GM21390 (cell line): ENCODE results near the gene TNS3.
"Not testable (repeated sequence)": the region's sequence is repeated elsewhere in the genome, so short reads cannot be mapped to it uniquely, and the experiment has no call there.

Source experiments
- ATAC-seq: cut with Tn5 transposase; IDR thresholded peaks from one replicate; pipeline ENCODE4 v1.9.1; 2021; ENCODE audit not compliant: unreplicated experiment

TNS3 gene

DNA sequence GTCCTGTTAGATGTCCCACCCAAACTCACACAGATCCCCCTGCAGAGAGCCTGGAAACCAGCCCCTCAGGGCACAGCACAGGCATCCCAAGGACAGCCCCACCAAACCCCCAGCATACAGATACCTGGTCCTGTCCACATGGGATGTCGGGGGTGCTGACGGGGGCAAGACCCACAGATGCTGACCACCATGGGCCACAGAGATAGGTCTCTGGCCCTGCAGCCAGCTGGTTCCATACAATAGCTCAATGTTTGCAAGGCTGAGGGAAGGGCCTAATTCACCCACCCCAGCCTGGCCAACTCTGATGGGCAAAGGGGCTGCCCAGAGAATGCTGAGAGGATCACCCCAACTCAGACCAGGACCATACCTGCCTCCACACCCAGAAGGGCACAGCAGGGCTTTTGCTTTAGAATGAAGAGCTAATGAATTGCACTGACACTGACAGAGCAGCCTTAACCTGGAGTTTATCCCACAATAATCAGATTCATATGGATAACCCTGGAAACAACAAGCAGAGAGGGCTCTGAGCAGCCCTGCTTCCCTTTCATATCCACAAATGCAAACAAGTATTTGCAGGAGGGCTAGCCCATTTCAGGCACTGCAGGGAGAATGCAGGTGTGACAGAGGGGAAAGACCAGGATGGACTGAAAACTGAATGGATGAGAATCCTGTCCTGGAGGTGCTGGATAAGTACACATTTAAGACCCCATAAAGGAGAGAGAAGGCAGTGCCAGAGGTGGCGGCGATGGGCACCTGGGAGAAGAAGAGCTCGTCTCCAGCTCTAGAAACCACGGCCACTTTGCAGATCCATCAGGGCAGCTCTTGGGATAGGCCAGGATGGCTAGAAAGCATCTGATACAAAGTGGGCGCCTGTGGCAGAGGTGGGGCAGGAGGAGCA lies 126.7 kb downstream of the TNS3 start:
- ATAC-seq = no peak

DNA sequence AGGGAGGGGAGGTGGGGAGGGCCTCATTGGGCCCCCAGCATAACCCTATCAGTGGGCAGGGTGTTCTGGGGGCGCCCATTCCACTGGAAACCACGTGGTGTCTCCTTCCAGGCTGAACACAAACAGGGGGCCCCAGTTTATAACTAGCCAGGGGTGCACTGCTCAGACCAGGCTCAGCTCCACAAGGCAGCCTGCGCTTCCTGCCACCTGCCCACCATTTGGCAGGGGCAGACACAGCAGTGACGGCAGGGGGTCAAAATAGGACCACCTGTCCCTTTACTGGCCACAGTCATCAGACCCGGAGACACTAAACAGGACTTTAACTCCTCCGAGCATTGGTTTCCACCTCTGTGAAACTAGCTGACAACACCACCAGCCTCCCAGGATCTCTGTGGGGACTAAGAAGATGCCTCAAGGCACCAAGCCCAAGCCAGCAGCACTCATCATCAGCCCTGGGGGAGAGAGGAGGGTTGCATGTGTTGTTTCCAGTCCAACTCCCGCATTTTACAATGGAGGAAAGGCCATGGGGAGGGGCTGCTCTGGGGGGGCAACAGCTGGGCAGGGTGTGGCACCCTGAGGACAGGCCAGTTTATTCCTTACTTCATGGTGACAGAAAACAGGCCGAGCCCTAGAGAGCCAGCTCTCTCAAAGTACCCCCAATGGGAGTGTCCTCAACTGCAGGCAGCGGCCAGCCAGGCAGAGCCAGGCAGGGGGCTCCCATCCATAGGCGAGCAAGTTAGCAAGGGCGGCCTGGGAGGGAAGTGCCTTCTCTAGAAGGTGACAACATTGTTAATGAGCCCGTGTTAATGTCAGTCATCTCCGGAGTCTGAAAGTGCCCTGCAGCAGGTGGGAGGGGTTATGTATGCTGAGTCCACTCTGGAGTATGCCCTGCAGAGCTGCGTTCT lies 127.6 kb downstream of the TNS3 start:
- ATAC-seq = no peak

DNA sequence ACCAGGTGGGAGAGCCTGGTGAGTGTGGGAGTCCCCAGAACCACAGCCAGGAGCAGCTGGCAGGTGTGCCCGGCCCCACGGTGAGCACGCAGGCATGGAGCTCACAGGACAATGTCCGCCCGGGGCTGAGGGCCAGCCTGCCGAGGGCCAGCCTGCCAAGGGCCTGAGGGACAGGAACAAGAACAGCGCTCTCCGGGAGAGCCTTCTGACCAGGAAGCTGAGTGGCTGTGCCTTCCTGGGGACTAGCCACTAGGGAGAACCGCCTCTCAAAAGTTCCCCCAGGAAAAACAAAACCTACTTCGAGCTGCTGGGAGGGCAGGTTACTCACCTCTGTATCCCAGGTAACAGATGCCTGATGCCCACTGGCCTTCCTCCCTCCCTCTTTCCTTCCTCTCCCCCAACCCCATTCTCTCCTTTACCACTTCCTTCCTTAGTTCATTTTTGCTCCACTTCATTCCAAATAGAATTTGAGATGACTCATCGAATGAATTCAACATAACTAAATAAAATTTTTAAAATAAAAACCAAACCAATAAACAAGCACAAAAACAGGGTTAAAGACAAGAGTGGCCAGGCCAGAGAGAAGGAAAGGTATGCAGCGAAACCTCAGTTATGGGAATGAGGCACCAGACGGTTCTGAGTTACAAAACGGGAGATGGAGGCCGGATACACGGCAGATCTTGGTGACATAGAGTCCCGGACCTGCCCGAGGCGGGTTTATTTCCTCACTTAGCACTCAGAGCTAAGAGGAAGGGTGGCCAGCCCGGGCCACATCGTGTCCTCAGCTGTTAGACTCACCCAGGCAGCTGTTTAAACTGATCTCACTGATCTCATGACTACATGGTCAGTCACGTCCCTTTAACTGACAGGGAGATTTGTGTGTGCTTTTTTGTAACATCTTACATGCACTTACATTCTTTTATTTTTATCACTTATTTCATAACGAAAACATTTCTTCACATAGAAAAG lies 128.5 kb downstream of the TNS3 start:
- no peak for ATAC-seq

DNA sequence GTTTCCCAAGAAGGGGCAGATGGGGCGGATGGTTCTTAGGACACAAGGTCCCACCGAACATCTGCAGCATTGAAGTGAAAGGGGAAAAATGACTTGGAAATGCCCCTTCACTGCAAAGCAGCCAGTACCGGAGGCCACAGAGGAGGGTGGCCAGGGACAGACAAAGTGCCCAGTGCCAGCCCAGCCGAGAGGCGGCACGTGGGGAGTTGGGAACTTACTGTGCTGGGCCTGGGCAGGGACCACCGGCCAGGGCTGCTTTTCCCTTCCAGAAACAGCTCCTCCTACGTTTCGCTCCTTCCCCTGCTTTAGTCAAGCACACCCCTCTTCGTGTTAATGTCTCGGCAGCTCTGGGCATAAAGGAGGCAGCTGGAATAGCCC lies 129.2 kb downstream of the TNS3 start:
- no peak for ATAC-seq

DNA sequence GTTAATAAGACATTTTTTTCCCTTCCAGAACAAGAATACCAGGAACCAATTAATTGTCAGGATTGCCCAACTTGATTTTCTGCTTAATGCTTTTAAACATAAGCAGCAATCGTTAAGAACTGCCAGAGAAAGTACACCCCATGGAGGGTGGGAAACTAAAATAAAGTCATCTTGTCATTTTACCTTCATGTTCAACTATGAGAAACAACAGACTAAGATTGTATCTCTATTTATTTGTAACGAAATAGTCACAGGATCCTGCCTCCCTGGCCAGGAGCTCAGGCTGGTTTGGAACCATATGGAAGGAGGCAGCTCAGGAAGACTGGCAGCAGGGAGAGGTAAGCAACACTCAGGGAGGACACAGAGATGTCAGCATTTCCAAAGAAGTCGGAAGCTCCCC lies 129.6 kb downstream of the TNS3 start:
- no peak for ATAC-seq

DNA sequence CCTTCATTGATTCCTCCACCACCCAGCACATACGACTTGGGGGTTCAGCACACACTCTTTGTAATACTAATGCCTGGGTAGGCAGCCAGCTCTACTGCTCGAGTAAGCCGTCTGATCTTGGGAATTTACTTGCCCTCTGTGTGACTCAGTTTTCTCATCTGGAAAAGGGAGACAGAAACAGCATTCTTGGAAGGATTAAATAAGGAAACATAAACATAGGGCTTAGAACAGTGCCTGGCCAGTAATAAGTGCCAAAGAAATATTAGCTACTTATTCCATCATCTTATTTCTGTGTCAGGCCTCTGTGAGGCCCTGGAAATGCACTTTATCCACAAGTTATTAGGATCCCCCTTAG lies 130.1 kb downstream of the TNS3 start:
- no peak for ATAC-seq

DNA sequence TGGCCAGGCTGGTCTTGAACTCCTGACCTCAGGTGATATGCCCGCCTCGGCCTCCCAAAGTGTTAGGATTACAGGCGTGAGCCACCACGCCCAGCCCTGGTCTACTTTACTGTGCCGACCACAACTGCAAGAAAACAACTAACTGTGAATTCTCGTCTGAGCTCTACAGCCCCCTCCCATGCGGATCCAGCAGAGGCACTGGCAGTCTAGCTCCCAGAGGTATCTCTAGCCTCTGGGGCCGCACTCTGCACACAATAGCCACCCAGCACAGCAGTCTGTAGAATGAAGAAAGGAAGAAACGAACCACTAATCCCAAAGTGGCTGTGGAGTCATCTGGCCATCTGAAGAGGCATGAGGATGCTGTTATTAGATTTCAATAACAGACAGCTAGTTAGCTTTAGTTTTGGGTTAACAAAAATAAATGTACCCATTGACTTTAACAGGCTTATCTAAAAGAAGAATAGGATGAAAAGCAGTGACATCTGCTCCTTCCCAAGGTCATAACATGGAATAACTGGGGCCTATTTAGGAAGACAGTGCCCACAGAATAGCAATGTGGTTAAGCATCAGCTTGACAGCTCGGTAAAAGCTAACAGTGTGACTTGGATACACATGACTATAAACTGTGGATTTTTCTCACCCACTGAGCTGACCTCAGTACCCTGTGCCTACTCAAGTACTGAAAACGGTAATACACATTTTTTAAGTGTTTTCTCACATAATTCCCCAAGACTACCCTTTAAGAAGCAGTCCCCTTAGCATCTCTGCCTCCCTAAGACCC lies 131.9 kb downstream of the TNS3 start:
- ATAC-seq = no peak

DNA sequence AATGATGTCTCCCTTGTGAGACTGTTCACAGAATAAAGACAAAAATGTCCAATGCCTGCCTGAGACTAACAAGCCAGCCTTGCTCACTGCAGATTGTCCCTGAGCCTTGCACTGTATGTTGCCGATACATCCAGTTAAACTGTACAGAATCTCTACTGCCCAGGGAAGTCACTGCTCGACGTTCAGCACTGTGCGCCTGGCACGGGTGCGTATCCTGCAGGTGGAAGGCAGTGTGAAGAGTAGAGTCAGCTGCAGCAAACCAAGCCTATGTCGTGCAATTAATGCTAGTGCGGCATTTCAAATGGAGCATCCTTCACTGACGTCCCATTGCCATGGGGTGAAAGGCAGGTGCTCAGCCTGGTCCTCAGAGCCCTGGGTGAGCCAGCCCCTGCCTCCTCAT lies 132.9 kb downstream of the TNS3 start:
- no peak for ATAC-seq

DNA sequence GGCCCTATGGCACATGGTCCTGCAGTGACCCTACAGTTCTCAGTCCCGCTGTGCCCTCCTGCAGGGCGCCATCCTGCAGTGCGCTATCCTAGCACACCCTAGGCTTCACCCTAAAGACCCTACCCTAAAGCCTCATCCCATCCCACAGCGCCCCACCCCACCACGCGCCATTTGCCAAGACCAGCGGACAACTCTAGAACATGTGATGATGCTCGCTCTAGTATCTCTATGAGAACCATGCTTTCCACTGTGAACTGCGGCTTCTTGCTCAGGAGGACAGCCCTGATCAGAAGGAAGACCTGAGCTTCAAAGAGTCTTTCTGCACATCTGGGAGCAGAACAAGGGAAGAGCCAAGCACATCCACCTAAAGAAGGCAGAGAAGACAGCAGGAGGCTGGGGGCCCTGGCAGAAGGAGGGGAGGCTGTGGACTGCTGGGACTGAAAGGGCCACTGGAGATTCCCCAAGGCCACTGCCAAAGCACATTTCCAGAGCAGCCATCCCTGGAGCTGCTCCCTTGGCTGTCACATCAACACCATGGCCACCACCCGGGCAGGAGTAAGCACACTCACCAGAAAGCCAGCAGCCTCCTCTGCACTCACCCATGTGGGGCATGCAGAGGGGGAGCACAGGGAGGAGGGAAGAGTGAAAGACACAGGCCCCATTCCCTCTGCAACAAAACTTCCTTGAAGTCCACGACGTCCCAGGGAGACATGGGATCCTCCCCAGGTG lies 134.1 kb downstream of the TNS3 start:
- ATAC-seq = no peak

DNA sequence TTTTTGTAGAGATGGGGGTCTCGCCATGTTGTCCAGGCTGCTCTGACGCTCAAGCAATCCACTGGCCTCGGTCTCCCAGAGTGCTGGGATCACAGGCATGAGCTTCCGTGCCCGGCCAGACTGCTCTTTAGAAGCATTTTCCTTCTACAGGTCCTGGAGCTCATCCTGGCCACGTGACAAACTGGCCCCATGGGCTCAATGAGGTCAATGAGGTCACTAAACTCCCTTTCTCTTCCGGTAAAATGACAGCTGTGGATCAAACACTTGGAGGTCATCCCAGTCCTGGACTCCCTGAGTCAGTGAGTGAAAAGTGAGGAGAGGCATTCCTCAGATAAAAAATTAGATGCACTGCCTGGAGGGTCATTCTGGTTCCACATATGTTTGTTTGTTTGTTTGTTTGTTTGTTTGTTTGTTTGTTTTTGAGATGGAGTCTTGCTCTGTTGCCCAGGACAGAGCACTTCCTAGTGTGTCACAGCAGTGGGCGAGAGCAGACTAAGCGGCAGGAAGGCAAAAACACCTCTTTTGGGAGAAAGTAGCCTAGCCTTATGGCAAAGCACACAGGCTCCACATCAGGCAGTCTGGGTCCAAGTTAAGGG lies 134.9 kb downstream of the TNS3 start:
- no peak for ATAC-seq

DNA sequence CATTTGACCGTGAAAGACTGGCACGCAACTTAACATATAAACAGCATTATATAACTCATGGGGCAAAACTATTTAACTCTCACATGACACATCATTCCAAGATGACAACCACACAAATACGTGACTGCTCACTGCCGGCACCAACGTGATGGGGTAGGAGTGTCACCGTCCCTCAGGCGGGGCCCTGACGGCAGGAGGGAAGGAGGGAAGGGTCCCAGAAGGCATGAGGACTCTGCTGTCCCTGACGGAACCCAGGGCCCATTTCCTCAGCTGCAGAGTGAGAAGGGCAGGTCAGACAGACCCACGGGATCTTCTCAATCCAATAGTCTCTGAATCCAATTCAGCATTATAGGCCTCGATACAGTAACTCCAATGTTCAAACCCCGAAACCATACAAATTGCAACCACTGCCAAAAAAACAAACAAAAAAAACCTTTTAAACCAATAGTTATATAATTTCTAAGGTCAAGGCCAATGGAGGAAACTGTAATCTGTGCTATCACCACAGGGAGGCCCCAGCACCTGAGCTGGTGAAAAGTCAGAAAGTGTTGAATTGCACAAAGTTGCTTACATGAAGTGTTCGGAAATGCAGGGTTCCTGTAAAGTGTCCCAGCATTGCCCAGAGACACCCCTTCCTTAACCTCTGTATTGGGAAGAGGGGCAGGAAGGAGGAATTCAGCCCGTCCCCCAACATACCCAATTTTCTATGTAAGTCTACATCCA lies 137.4 kb downstream of the TNS3 start:
- no peak for ATAC-seq

DNA sequence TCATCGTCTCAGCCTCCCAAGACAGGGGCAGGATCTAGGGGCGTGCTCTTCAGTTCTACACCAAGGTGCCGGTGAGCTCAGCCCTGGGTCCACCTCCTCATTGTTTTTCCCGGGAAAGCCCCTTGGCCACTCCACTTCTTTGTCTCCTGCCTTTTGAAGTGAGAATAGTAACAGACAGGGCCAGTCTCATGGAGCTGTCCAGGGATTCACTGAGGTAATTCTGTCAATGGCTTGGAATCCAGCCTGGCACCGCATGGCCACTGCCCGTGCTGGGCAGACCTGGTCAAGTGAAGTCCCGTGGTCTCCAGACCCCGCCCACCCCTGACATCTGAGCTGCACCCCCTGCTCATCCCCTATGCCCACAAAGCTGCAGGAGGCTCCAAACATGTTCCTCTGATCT lies 138.9 kb downstream of the TNS3 start:
- ATAC-seq = no peak

DNA sequence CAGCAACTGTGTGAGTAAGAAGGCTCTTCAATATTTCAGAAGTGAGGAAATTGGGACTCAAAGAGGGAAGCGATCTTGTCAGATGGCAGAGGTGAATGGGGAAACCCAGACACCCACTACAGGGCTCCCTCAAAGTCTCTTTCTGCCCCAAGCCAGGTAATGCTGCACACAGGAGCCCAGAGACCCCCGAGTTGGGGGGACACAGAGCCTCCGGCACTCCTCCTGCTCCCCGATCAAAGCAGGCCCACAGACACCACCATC lies 139.4 kb downstream of the TNS3 start:
- no peak for ATAC-seq

DNA sequence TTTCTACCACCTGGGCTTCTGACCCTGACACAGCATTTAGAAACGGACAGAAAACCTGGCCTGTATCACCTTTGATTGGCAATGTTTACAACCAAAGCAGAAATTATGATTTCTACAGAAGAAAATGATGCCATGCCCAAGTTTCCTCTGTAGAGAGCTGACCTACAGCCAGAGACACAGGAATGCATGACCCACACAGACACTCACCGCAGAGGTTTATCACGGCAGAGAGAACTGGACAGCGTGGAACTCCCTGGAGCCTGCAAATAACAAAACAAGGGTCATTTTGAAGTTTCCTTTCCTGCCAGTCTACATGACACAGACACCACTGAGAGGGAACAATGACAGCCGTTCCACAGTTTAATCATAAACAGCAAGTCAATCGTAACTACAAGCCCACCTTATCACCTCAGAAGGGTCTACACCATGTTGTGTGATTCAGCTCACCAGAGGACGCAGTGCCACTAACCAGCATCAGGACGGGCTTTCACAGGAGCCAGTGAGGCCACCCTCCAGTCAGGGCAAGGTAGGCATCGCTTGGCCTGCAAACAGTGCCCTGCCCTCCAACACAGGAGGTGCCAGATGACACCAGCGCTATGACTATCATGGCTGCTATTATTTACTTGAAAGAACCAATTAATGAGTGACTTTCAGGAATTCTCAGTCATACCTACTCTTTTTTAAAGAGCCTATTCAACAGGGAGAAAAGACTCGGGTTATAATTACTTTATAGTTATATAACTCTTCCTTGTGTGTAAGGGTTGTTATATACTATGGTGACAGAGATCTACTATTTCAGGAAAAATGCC lies 139.9 kb downstream of the TNS3 start:
- no peak for ATAC-seq

DNA sequence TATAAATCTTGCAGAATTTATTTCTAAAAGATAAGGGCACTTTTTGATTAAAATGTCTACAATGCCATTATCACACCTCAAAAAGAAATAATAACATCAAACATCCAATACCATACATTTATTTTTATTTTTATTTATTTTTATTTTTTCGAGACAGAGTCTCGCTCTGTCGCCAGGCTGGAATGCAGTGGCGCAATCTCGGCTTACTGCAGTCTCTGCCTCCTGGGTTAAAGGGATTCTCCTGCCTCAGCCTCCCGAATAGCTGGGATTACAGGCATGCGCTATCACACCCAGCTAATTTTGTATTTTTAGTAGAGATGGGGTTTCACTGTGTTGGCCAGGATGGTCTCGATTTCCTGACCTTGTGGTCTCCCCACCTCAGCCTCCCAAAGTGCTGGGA lies 140.9 kb downstream of the TNS3 start:
- ATAC-seq = not testable (repeated sequence)

DNA sequence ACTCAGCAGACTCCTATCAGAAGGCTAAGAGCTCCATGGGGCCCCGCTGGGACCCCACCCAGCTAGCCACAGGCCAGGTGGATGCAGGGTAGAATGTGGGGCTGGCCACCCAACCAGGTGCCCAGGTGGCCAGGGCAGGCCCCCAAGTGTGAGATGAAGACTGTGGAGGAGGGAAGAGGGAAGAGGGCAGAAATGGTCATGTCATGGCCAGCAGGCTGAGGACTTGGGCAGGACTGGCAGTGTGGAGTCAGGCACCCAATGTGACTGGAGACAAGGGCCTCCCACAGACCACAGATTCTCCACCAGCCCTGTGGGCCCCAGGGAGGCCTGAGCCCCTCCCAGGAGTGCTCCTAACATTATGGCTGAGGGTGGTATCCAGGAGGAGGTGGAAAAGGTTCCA lies 141.6 kb downstream of the TNS3 start:
- ATAC-seq = no peak

DNA sequence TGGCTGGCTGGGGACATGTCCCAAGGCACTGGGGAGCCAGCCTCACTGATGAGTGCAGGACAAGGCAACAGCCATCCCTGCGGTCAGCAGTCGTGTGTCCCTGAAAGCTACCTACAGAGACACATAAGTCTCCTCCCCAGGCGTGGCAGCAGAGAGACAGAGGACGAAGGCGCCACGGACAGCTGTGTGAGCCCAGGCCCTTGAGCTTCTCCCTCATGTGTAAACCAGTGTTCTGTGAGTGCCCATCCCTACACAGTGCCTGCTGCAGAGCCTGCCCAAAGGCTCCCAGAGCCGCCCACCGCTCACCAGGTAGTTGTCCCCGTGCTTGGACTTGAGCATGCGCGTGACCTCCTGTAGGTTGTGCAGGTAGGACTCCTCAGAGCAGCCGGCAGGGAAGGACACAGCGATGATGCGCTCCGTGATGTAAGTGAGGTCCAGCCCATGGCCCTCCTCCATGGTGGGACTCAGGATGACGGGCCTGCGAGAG lies 142.7 kb downstream of the TNS3 start:
- no peak for ATAC-seq
